NOMO-1 treated with DMSO at 0.1 percent for 48 hours (cell line): ENCODE data around the gene POFUT2.

Experiments
- DNase-seq: peaks from one replicate; lab custom pipeline; 2025; ENCODE audit not compliant: unreplicated experiment; lab: John Stamatoyannopoulos, UW

The POFUT2 gene, protein sequence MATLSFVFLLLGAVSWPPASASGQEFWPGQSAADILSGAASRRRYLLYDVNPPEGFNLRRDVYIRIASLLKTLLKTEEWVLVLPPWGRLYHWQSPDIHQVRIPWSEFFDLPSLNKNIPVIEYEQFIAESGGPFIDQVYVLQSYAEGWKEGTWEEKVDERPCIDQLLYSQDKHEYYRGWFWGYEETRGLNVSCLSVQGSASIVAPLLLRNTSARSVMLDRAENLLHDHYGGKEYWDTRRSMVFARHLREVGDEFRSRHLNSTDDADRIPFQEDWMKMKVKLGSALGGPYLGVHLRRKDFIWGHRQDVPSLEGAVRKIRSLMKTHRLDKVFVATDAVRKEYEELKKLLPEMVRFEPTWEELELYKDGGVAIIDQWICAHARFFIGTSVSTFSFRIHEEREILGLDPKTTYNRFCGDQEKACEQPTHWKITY

DNA sequence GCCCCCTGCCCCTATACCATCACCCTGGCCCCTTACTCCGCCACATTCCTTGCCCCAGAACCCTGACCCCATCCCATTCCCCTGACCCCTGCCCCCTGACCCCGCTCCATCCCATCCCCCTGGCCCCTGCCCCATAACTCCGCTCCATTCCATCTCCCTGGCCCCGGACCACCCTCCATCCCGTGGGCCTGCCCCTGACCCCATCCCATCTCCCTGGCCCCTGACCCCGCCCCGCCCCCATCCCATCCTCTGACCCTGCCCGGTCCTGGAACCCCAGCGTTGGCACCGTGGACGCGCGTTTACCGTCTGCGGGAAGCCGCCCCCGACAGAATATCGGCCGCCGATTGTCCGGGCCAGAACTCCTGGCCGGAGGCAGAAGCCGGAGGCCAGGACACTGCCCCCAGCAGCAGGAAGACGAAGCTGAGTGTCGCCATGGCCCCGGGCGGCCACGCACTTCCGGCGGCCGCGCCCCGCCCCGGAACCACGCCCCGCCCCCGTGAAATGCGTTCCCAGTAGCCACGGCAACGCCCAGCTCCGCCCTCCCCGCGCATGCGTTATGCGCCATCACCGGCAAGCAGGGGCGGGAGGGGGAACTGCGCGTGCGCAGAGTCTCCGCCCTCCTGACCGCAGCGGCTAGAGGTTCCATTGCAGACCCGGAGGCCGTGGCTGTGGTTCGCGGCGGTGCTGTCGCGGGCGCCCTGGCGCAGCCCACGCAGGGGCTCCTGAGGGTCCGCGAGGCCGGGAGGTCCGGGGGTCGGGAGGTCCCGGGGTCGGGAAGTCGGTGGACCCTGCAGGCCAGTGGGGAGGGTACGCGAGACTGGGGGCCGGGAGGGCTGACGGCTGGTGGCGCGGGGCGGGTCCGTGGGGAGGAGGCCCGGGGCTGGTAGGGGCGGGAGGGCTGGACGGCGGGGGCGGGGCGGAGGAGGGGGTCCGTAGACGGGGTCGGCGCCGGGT lies at the start of gene POFUT2:
Gene POFUT2, minus strand, starts transcription at position 458 of the 954 bp plus-strand sequence. Its CDS starts 24 bp downstream, at position 434.
- peak; percentile 80 for DNase-seq

GRCh38 chr21:45336870-45337269 lies 49.2 kb upstream of the POFUT2 start:
- DNase-seq: no peak

- DNase-seq: no peak
These were observed 48.8 kb upstream of the POFUT2 start for GRCh38 chr21:45336535-45336810.

DNA sequence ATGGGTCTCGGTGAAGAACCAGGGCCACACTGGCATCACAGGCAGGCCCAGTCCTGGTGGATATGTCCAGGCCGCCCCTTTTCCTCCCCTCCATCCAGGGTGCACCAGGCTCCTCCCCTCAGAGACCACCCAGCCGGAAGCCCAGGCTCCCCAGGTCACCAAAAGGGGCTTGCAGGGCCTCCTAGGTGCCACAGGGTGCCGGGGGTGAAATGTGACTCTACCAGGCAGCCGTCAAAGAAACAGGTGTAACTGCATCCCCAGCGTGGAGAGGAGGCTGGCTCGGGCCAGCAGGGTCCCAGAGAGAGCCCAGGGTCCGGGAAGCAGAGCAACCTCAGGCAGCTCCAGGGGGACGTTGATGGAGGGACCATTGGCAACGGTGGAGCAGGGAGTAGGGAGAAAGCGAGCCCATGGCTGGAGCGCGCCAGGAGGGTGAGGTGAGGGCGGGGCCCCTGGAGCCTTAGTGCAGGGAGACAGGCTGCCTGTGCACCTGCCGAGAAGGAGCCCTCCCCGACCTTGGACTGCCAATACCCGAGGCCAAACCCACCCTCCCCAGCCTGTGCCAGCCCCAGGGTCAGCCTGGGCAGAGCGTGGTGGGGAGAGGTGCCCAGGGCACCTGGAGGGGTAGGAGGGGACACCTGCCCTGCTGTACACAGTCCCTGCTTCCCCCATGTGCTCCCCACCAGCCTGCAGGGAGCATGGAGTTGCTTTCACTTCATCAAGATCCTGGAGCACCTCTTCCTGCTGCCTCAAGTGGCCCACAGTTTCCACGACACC lies 48.3 kb upstream of the POFUT2 start:
- no peak for DNase-seq

DNA sequence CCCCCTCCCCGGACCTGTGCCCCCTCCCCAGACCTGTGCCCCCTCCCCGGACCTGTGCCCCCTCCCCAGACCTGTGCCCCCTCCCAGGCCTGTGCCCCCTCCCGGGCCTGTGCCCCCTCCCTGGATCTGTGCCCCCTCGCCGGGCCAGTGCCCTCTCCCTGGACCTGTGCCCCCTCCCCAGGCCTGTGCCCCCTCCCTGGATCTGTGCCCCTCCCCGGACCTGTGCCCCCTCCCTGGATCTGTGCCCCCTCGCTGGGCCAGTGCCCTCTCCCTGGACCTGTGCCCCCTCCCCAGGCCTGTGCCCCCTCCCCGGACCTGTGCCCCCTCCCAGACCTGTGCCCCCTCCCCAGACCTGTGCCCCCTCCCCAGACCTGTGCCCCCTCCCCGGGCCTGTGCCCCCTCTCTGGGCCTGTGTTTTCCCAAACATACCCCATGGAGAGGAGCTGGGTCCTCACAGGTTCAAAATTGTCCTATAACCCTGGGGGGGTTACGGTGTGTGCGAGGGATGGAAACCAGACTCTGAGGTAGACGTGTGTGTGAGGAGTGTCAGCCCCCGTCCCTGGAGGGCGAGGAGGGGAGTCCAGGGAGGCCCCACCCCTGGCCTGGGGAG lies 47.6 kb upstream of the POFUT2 start:
- no peak for DNase-seq

DNA sequence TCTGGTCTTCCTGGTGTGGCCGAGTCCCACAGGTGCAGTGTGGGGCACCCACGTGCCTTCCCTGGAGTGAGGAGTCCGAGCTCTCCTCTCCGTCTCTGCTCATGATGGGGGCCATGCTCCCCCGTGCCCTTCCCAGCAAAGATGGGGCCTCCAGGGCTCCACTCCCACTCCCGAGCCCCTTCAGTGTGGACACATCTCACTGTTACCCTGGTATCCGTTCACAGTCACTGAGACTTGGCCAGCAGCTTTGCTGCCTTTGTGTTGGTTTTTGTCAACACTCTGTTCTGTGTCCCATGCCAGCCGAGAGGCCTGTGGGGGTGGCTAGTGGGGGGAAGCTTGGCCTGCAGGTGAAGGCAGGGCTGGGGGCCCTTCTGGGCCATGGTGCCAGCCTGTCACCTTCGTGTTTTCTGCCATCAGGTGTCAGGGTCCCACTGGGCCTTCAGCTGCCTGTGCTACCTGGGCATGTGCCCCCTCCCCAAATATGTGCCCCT lies 46.9 kb upstream of the POFUT2 start:
- DNase-seq: no peak

GRCh38 chr21:45334134-45334533 lies 46.4 kb upstream of the POFUT2 start:
- DNase-seq: no peak

GRCh38 chr21:45333583-45334121 lies 46.0 kb upstream of the POFUT2 start:
- no peak for DNase-seq

DNA sequence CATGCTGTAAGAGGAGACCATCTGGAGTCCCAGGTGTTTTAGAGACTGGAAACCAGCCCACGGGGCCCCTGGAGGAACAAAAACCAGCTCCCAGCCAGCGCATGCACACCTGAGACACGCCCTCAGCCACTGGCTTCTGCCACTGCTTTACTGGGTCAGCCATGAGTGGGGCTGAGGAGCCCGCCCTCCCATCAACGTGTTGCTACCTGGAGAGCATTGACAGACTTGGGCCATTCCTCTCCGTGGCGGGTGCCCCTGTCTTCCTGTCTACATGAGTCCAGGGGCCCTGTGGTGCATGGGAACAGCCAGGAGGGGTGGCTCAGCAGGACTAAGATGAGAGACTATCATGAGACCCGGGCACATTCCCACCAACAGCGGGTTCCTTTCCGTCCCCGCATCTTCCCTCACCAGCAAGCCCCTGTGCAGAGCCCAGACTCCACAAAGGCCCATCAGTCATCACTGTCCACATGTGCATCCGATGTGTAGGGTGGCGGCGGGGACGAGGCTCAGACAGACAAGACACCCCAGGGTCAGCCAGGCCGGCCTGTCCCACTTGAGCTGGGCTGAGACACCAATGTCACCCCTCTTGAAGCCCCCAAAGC lies 45.4 kb upstream of the POFUT2 start:
- no peak for DNase-seq

DNA sequence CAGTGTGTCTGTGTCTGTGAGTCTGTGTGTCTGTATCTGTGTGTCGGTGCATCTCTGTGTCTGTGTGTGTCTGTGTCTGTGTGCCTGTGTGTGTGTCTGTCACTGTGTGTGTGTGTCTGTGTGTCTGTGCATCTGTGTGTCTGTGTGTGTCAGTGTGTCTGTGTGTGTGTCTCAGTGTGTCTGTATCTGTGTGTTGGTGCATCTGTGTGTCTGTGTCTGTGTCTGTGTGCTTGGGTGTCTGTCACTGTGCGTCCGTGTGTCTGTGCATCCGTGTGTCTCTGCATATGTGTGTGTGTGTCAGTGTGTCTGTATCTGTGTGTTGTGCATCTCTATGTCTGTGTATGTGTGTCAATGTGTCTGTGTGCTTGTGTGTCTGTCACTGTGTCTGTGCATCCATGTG lies 44.7 kb upstream of the POFUT2 start:
- no peak for DNase-seq

- no peak for DNase-seq
These were observed 43.9 kb upstream of the POFUT2 start for GRCh38 chr21:45331531-45332147.

- DNase-seq: no peak
These were observed 43.2 kb upstream of the POFUT2 start for GRCh38 chr21:45330851-45331261.

DNA sequence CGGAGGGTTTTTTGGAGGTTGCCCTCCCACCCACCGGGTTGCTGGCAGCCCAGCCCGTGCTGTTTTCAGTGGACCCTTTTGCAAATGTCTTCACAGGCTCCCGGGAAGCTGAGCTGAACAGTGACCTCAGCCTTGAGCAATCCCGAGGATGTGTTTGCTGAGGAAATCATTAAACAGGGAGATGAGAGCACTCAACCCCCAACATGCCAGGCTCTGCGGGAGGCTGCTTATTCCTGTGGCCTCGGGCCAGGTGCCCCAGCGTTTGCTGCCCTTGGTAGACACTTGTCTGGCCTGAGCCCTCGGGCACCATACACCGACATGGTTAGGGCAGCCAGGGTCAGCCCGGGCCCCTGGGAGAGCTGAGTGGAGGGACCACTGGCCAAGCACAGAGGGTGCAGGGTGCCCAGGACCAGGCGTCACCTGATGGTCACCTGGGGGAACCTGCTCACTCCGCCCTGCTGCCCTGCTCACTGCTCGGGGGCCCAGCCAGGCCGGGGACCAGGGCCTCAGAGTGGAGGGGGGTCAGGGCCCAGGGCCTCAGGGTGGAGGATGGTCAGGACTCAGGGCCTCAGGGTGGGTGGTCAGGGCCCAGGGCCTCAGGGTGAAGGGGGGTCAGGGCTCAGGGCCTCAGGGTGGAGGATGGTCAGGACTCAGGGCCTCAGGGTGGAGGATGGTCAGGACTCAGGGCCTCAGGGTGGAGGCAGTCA lies 42.5 kb upstream of the POFUT2 start:
- DNase-seq: no peak

DNA sequence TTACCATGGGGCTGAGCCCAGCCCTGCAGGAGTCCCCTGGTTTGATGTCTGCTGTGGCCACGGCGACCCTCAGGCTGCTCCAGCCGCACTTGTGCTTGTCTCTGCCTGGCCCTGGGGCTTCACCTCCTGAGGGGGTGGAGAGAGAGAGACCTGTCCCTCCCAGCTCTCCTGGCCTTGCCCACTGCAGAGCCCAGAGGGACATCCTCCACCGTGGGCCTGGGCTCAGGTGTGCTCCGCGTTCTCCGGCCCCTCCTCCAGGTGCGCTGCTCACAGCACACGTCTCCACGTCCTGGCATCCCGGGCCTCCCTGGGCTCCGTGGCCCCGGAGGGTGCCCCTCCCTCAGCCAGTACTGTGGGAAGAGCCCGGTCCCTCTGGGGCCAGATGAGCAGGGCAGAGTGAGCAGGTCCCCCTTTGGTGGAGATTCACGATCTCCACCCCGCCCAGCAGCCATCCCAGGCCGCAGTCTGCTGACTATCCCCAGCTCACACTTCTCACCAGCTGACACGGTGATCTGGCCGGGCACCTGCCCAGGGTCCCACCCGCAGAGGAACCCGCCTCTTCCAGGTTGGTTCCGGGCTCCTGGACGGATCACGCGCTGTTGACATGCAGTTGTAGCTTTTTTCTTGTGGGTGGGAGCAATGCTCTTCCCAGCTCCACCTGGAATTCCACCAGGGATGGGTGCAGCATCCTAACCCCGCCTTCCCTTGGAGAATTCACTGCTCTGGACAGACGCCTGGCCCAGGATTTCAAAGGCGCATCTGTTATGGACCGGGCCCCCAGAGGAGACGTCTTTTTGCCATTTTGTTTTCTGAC lies 41.8 kb upstream of the POFUT2 start:
- DNase-seq: no peak

GRCh38 chr21:45328198-45329091 lies 40.8 kb upstream of the POFUT2 start:
- DNase-seq: no peak

- no peak for DNase-seq
These were observed 39.9 kb upstream of the POFUT2 start for GRCh38 chr21:45327441-45328197.
